Right atrium auricular region (tissue), 2 donors: Measurements from ENCODE around the gene MORN5. TPM values are rescaled to one million over a fixed set of nuclear protein-coding genes. Genes with fewer than 3 reads are reported as not detected.

Experiments
- DNase-seq: peaks from one replicate; pipeline ENCODE4 v3.0.0-alpha.2; 2019; ENCODE audit warnings: low spot score
- H3K27ac ChIP-seq, 2 donors: fragments of 200-600 bp; sonication (generic); 1 replicate in 1 of 2; 2 replicates in 1 of 2; pipeline ENCODE4 v1.5.1; 2016 to 2019
- H3K27me3 ChIP-seq, 2 donors: fragments of 200-600 bp; sonication (generic); one replicate each; pipeline versions ENCODE4 v1.5.1 to v1.6.0; 2017 to 2019
- H3K36me3 ChIP-seq: fragments of 200-600 bp; sonication (generic); one replicate; pipeline ENCODE4 v1.5.1; 2016
- H3K4me1 ChIP-seq, 2 donors: fragments of 200-600 bp; sonication (generic); one replicate each; pipeline versions ENCODE4 v1.5.1 to v1.6.0; 2017 to 2019
- H3K4me3 ChIP-seq, 2 donors: fragments of 200-600 bp; sonication (generic); 1 replicate in 1 of 2; 2 replicates in 1 of 2; pipeline ENCODE4 v1.5.1; 2017 to 2019; ENCODE audit warnings: mild to moderate bottlenecking in 1 of 2, moderate library complexity in 1 of 2
- H3K9me3 ChIP-seq, 2 donors: fragments of 200-600 bp; sonication (generic); one replicate each; pipeline ENCODE4 v1.5.1; 2019
- total RNA-seq, 2 donors: library from RNA; depleted of rRNA; stranded (reverse); fragments of >200 nt; gene quantifications; one replicate each; pipeline ENCODE4 v1.1.0, GENCODE V29; 2016
- TF ChIP-seq, protein P1 (sequence below), 2 donors: fragments of 200-600 bp; sonication (generic); IDR thresholded peaks; one replicate each; pipeline ENCODE4 v1.5.1; 2019; ENCODE audit warnings: antibody characterized with exemption in 2 of 2

The MORN5 gene
- total RNA-seq, 2 donors from 2014 or later = not detected

DNA sequence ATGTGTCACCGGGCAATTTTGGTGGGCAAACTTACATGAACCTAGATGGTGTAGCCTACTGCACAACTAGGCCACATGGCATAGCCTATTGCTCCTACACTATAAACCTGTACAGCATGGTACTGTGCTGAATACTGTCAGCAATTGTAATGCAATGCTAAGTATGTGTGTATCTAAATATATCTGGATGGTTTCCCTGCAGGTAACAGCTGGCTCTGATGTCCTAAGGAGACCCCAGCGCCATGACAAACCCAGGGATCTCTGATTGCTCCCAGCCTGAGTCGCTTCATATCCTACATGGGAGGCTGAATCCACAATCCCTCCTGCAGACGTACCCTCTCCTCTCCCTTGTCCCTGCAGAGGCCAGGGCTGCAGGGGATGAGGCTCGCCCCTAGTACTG lies 40.0 kb upstream of the MORN5 start:
- Histone ChIP-seq H3K36me3 (no peaks in the 10 kb centered on the region), H3K4me3 (no peak overlapping the region), H3K9me3 (no peaks in the 10 kb centered on the region), H3K27ac (no peak overlapping the region), H3K4me1 (peaks cover 0 to 3% of the 10 kb centered on the region in 2 donors), H3K27me3 (no peaks in the 10 kb centered on the region)
- TF ChIP-seq, protein P1, sequence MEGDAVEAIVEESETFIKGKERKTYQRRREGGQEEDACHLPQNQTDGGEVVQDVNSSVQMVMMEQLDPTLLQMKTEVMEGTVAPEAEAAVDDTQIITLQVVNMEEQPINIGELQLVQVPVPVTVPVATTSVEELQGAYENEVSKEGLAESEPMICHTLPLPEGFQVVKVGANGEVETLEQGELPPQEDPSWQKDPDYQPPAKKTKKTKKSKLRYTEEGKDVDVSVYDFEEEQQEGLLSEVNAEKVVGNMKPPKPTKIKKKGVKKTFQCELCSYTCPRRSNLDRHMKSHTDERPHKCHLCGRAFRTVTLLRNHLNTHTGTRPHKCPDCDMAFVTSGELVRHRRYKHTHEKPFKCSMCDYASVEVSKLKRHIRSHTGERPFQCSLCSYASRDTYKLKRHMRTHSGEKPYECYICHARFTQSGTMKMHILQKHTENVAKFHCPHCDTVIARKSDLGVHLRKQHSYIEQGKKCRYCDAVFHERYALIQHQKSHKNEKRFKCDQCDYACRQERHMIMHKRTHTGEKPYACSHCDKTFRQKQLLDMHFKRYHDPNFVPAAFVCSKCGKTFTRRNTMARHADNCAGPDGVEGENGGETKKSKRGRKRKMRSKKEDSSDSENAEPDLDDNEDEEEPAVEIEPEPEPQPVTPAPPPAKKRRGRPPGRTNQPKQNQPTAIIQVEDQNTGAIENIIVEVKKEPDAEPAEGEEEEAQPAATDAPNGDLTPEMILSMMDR (IDR thresholded peaks at IDR 0.05) = no peak
- DNase-seq = no peak

DNA sequence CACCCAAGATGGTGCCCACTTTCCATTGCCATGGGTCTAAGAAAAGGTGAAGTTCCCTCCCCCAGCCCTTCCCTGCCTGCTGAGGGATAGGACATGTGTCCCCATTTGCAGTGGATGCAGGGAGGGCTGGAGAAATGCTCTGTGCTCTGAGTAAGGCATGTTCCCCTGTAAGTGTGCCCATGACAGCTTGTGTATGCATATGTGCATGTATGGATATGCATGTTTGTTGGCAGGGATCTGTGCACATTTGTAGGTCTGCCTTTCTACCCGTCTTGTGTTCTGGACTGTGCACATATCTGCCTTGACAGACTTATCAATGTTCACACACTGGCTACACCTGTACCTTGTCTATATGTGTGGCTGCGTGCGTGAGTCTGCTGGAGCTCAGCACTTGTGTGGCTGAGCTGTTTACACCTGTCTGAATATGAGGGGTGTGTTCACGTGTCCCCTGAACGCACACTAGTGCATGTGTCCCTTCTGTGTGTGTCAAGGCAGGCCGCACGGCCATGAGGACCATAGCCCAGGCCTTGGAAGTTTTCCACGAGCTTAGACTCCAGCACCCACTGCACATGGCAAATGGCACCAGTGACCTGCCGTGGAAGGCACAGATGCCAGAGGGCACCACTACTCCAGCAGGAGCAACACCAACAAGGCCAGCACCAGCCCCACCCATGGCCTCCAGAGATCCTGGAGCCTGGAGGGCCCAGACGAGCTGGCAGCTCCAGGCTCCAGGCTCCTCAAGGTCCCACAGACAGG lies 39.2 kb upstream of the MORN5 start:
- H3K27me3 ChIP-seq = no peaks in the 10 kb centered on the region
- no peak overlapping the region for H3K4me3 ChIP-seq
- H3K36me3 ChIP-seq = no peaks in the 10 kb centered on the region
- H3K9me3 ChIP-seq = no peaks in the 10 kb centered on the region
- no peak overlapping the region for H3K27ac ChIP-seq
- H3K4me1 ChIP-seq = peaks cover 0 to 11% of the 10 kb centered on the region in 2 donors
- DNase-seq = no peak
- TF ChIP-seq, protein P1 (IDR thresholded peaks at IDR 0.05) = no peak

DNA sequence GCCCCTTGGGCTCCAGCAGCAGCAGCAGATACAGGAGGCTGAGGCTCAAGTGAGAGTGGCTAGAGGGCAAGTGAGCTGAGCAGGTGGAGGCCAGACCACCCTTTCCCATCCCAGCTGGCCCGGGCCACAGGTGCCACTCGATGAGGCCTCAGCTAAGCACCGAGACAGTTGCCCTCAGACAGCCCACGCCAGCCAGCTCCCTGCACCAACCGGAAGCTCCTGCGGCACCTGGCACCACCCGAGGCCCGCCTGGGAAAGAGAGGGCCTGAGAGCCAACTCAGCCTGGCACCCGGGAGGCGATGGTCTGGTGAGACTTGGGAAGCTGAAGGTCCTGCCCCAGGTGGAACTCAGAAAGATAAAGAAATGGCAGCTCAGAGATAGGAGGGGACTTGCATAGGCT lies 38.3 kb upstream of the MORN5 start:
- Histone ChIP-seq H3K36me3 (no peaks in the 10 kb centered on the region), H3K27me3 (no peaks in the 10 kb centered on the region), H3K9me3 (no peaks in the 10 kb centered on the region), H3K4me1 (peaks cover 0 to 20% of the 10 kb centered on the region in 2 donors), H3K27ac (no peak overlapping the region), H3K4me3 (no peak overlapping the region)
- TF ChIP-seq, protein P1 (IDR thresholded peaks at IDR 0.05) = no peak
- DNase-seq = no peak

DNA sequence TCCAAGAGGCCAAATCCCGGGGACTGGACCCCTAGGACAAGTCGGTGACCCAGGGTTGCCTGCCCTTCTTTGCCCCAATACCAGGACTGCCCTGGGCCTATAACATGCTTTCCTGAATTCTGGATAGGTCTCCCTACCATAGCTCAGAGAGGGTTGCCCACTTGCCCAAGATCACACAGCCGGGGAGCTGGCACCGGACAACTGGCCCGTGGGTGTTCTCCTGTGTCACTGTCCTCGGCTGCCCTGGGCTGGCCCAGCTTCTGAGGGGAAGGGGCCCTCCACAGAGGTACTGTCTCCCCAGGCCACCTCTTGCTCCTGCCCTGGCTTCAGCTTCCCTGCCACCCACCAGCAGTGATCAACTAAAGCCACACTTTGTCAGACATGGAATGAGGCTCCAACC lies 37.8 kb upstream of the MORN5 start:
- H3K4me1 ChIP-seq = peaks cover 0 to 25% of the 10 kb centered on the region in 2 donors

DNA sequence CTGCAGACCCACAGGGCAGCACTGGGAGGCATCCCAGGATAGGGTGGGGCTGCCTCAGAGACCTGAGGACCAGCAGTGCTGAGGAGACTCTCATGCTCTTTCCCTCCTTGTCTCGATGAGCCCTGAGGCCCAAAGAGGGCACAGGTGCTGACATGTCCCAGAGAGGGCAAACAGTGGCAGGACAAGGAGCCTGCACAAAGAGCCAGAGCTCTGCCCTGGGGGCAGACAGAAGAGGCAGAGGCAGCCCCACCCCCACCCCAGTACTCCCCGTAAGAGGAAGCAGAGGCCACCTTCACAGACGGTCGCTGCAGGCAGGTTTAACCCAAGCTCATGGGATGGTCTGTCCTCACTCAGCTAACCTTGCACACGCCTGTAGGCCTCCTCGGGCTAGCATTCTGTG lies 37.2 kb upstream of the MORN5 start:
- no peaks in the 10 kb centered on the region for H3K9me3 ChIP-seq
- no peaks in the 10 kb centered on the region for H3K27me3 ChIP-seq
- no peaks in the 10 kb centered on the region for H3K36me3 ChIP-seq
- no peak overlapping the region for H3K4me3 ChIP-seq
- peaks cover 0 to 30% of the 10 kb centered on the region in 2 donors for H3K4me1 ChIP-seq
- DNase-seq = no peak
- TF ChIP-seq, protein P1 (IDR thresholded peaks at IDR 0.05) = no peak
- H3K27ac ChIP-seq = no peak overlapping the region

More for the DNA sequence above, 37.8 kb upstream of the MORN5 start:
- TF ChIP-seq, protein P1 (IDR thresholded peaks at IDR 0.05) = no peak
- DNase-seq = no peak
- H3K36me3 ChIP-seq = no peaks in the 10 kb centered on the region
- no peaks in the 10 kb centered on the region for H3K9me3 ChIP-seq
- no peak overlapping the region for H3K4me3 ChIP-seq
- H3K27ac ChIP-seq = no peak overlapping the region
- H3K27me3 ChIP-seq = no peaks in the 10 kb centered on the region
